Measurements from ENCODE around the gene CACNA2D4.

CACNA2D4 gene

GRCh38 chr12:1845886-1846285 lies 72.6 kb downstream of the CACNA2D4 start:
- Histone ChIP-seq H3K27me3 (replicated peaks; ENCODE audit: control insufficient read depth, insufficient read depth, low read length, poor library complexity, severe bottlenecking) (no peaks in the 10 kb centered on the region), H3K36me3 (ENCODE audit: control insufficient read depth, insufficient read depth, low read length) (no peaks in the 10 kb centered on the region), H3K4me3 (ENCODE audit: insufficient read depth, low read depth, low read length, poor library complexity, severe bottlenecking) (no peak overlapping the region), H3K4me1 (ENCODE audit: control insufficient read depth, insufficient read depth, low read length, poor library complexity, severe bottlenecking) (no peaks in the 10 kb centered on the region), H3K9me3 (ENCODE audit: control insufficient read depth, low read length) (no peaks in the 10 kb centered on the region), H3K27ac (ENCODE audit: insufficient read depth, low read length, poor library complexity, severe bottlenecking) (no peak overlapping the region)
- no peak for DNase-seq

DNA sequence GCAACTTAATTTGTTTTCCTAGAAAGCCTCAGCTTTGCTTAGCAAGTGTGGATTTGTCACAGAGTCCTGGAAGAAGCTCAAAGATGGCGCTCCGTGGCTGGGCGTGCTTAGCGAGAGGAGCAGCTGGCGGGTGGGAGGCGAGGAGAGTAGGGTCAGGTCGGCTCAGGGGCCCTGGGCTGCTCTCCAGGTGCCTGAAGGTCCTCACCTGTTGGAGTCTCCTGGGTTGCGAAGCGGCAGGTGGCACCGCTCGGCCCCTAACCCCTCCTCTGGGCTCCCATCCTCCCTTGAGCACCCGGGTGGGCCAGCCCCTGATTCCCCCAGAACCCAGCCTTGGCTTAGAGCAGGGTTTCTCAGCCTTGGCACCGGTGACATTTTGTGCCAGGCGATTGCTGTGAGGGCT lies 73.0 kb downstream of the CACNA2D4 start:
- Histone ChIP-seq H3K36me3 (ENCODE audit: control insufficient read depth, insufficient read depth, low read length) (no peaks in the 10 kb centered on the region), H3K27ac (ENCODE audit: insufficient read depth, low read length, poor library complexity, severe bottlenecking) (no peak overlapping the region), H3K4me1 (ENCODE audit: control insufficient read depth, insufficient read depth, low read length, poor library complexity, severe bottlenecking) (no peaks in the 10 kb centered on the region), H3K27me3 (replicated peaks; ENCODE audit: control insufficient read depth, insufficient read depth, low read length, poor library complexity, severe bottlenecking) (no peaks in the 10 kb centered on the region), H3K4me3 (ENCODE audit: insufficient read depth, low read depth, low read length, poor library complexity, severe bottlenecking) (no peak overlapping the region), H3K9me3 (ENCODE audit: control insufficient read depth, low read length) (no peaks in the 10 kb centered on the region)
- DNase-seq: no peak

- H3K27me3 ChIP-seq (replicated peaks; ENCODE audit: control insufficient read depth, insufficient read depth, low read length, poor library complexity, severe bottlenecking): no peaks in the 10 kb centered on the region
- no peak for DNase-seq
- no peaks in the 10 kb centered on the region for H3K4me1 ChIP-seq (ENCODE audit: control insufficient read depth, insufficient read depth, low read length, poor library complexity, severe bottlenecking)
- no peak overlapping the region for H3K4me3 ChIP-seq (ENCODE audit: insufficient read depth, low read depth, low read length, poor library complexity, severe bottlenecking)
- H3K9me3 ChIP-seq (ENCODE audit: control insufficient read depth, low read length): no peaks in the 10 kb centered on the region
- no peak overlapping the region for H3K27ac ChIP-seq (ENCODE audit: insufficient read depth, low read length, poor library complexity, severe bottlenecking)
- no peaks in the 10 kb centered on the region for H3K36me3 ChIP-seq (ENCODE audit: control insufficient read depth, insufficient read depth, low read length)
These were observed 73.6 kb downstream of the CACNA2D4 start for GRCh38 chr12:1844661-1845409.

- H3K4me1 ChIP-seq (ENCODE audit: control insufficient read depth, insufficient read depth, low read length, poor library complexity, severe bottlenecking): no peaks in the 10 kb centered on the region
- no peaks in the 10 kb centered on the region for H3K36me3 ChIP-seq (ENCODE audit: control insufficient read depth, insufficient read depth, low read length)
- H3K27ac ChIP-seq (ENCODE audit: insufficient read depth, low read length, poor library complexity, severe bottlenecking): no peak overlapping the region
- no peaks in the 10 kb centered on the region for H3K27me3 ChIP-seq (replicated peaks; ENCODE audit: control insufficient read depth, insufficient read depth, low read length, poor library complexity, severe bottlenecking)
- no peak overlapping the region for H3K4me3 ChIP-seq (ENCODE audit: insufficient read depth, low read depth, low read length, poor library complexity, severe bottlenecking)
- no peaks in the 10 kb centered on the region for H3K9me3 ChIP-seq (ENCODE audit: control insufficient read depth, low read length)
- DNase-seq: no peak
These were observed 74.2 kb downstream of the CACNA2D4 start for GRCh38 chr12:1844223-1844622.

- Histone ChIP-seq H3K36me3 (ENCODE audit: control insufficient read depth, insufficient read depth, low read length) (no peaks in the 10 kb centered on the region), H3K27ac (ENCODE audit: insufficient read depth, low read length, poor library complexity, severe bottlenecking) (no peak overlapping the region), H3K4me3 (ENCODE audit: insufficient read depth, low read depth, low read length, poor library complexity, severe bottlenecking) (no peak overlapping the region), H3K4me1 (ENCODE audit: control insufficient read depth, insufficient read depth, low read length, poor library complexity, severe bottlenecking) (no peaks in the 10 kb centered on the region), H3K9me3 (ENCODE audit: control insufficient read depth, low read length) (no peaks in the 10 kb centered on the region), H3K27me3 (replicated peaks; ENCODE audit: control insufficient read depth, insufficient read depth, low read length, poor library complexity, severe bottlenecking) (no peaks in the 10 kb centered on the region)
- DNase-seq: no peak
These were observed 74.8 kb downstream of the CACNA2D4 start for GRCh38 chr12:1843641-1844005.

DNA sequence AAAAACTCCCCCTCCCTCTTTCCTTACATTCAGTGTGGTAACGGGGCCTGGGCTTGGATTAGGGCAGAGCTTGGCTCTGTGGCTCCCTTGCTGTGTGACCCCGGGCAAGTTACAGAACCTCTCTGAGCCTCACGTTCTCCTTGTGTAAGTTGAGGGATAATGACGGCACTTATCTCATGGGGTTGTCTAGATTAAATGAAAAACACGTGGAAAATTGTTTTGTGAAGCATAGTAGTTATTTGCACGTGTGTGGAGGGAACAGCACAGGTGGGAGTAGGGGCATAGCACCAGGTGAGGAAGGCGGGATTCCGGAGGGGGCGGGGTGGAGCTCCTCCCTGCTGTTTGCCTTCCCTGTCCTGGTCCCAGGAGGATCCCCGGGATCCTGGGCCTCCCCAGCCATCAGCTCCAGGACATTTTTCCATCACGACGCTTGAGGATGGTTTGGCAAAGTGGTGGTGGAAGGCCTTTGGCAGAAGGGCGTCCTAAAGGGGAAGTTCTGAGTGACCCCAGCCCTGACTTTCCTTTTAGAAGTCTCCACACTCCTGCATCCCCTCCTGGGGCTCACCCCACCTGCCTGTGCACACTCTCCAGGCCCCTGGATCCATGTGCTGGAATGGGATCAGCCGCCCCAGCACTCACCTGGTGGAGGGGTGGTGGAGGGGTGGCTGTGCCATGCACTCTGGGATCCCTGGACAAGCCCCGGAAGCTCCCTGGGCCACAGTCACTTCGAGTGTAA lies 75.4 kb downstream of the CACNA2D4 start:
- H3K9me3 ChIP-seq (ENCODE audit: control insufficient read depth, low read length): no peaks in the 10 kb centered on the region
- H3K4me1 ChIP-seq (ENCODE audit: control insufficient read depth, insufficient read depth, low read length, poor library complexity, severe bottlenecking): no peaks in the 10 kb centered on the region
- H3K36me3 ChIP-seq (ENCODE audit: control insufficient read depth, insufficient read depth, low read length): no peaks in the 10 kb centered on the region
- H3K4me3 ChIP-seq (ENCODE audit: insufficient read depth, low read depth, low read length, poor library complexity, severe bottlenecking): no peak overlapping the region
- no peak for DNase-seq
- no peaks in the 10 kb centered on the region for H3K27me3 ChIP-seq (replicated peaks; ENCODE audit: control insufficient read depth, insufficient read depth, low read length, poor library complexity, severe bottlenecking)
- no peak overlapping the region for H3K27ac ChIP-seq (ENCODE audit: insufficient read depth, low read length, poor library complexity, severe bottlenecking)

DNA sequence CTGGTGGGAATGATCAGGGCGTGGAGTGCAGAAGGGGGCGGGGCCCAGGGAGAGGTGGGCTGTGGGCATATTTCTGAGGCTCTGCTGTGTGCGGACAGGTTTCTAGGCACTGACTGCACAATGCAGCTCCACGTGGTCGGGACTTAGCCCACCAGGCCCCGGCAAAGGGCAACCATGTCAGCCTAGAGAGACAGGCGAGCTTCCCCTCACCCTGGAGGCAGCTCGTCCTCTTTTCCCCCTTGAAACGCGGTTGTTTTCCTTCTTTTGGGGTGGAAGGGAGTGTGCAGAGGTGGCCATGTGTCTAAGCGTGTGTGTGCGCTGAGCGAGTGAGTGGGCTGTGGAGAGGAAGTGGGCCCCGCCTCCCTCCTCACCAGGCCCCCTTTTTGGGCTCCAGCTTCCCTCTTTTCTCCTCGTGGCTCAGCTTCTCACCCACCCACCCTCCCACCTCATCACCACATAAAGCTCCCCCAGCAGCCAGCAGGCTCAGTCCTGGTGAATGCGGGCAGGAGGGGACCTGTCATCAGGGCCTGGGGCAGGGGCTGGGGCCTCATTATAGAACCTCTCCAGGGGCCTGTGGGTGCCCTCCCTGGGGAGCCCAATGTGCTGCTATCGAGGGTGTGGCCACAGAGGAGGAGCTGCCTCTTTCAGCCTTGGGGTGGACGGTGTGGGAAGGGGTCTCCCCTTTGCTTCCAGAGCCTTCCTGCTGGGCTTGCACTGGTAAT lies 76.1 kb downstream of the CACNA2D4 start:
- no peaks in the 10 kb centered on the region for H3K27me3 ChIP-seq (replicated peaks; ENCODE audit: control insufficient read depth, insufficient read depth, low read length, poor library complexity, severe bottlenecking)
- H3K27ac ChIP-seq (ENCODE audit: insufficient read depth, low read length, poor library complexity, severe bottlenecking): no peak overlapping the region
- no peak for DNase-seq
- H3K4me1 ChIP-seq (ENCODE audit: control insufficient read depth, insufficient read depth, low read length, poor library complexity, severe bottlenecking): no peaks in the 10 kb centered on the region
- H3K9me3 ChIP-seq (ENCODE audit: control insufficient read depth, low read length): no peaks in the 10 kb centered on the region
- H3K4me3 ChIP-seq (ENCODE audit: insufficient read depth, low read depth, low read length, poor library complexity, severe bottlenecking): no peak overlapping the region
- H3K36me3 ChIP-seq (ENCODE audit: control insufficient read depth, insufficient read depth, low read length): no peaks in the 10 kb centered on the region

GRCh38 chr12:1841586-1842182 lies 76.8 kb downstream of the CACNA2D4 start:
- no peak overlapping the region for H3K4me3 ChIP-seq (ENCODE audit: insufficient read depth, low read depth, low read length, poor library complexity, severe bottlenecking)
- no peaks in the 10 kb centered on the region for H3K36me3 ChIP-seq (ENCODE audit: control insufficient read depth, insufficient read depth, low read length)
- H3K27ac ChIP-seq (ENCODE audit: insufficient read depth, low read length, poor library complexity, severe bottlenecking): no peak overlapping the region
- DNase-seq: no peak
- H3K4me1 ChIP-seq (ENCODE audit: control insufficient read depth, insufficient read depth, low read length, poor library complexity, severe bottlenecking): no peaks in the 10 kb centered on the region
- no peaks in the 10 kb centered on the region for H3K9me3 ChIP-seq (ENCODE audit: control insufficient read depth, low read length)
- H3K27me3 ChIP-seq (replicated peaks; ENCODE audit: control insufficient read depth, insufficient read depth, low read length, poor library complexity, severe bottlenecking): no peaks in the 10 kb centered on the region

GRCh38 chr12:1840981-1841425 lies 77.4 kb downstream of the CACNA2D4 start:
- no peaks in the 10 kb centered on the region for H3K9me3 ChIP-seq (ENCODE audit: control insufficient read depth, low read length)
- H3K27me3 ChIP-seq (replicated peaks; ENCODE audit: control insufficient read depth, insufficient read depth, low read length, poor library complexity, severe bottlenecking): no peaks in the 10 kb centered on the region
- H3K4me1 ChIP-seq (ENCODE audit: control insufficient read depth, insufficient read depth, low read length, poor library complexity, severe bottlenecking): no peaks in the 10 kb centered on the region
- H3K36me3 ChIP-seq (ENCODE audit: control insufficient read depth, insufficient read depth, low read length): no peaks in the 10 kb centered on the region
- DNase-seq: no peak
- H3K4me3 ChIP-seq (ENCODE audit: insufficient read depth, low read depth, low read length, poor library complexity, severe bottlenecking): no peak overlapping the region
- H3K27ac ChIP-seq (ENCODE audit: insufficient read depth, low read length, poor library complexity, severe bottlenecking): no peak overlapping the region
